Neural cell (in vitro differentiated cells): ENCODE data around the gene NUP133. TPM values are rescaled to one million over a fixed set of nuclear protein-coding genes. Genes with fewer than 3 reads are reported as not detected.
"Not testable (repeated sequence)": the region's sequence is repeated elsewhere in the genome, so short reads cannot be mapped to it uniquely, and the experiment has no call there.

Experiments
- H2AFZ ChIP-seq: fragments of 200-600, 300-800 bp; sonication (generic), shearing (Covaris generic); 2 replicates; pipeline ENCODE4 v1.6.0; 2014; ENCODE audit warnings: low read depth, mild to moderate bottlenecking, antibody characterized with exemption, low read length, moderate library complexity
- H3F3A ChIP-seq: fragments of 200-600 bp; shearing (Covaris generic); 2 replicates; pipeline ENCODE4 v1.6.1; 2016; ENCODE audit warnings: mild to moderate bottlenecking, moderate library complexity, mixed read lengths, antibody characterized with exemption, low read length; ENCODE audit not compliant: insufficient read depth, poor library complexity, severe bottlenecking
- H3K27ac ChIP-seq: fragments of 200-600, 300-800 bp; sonication (generic), shearing (Covaris generic); 2 replicates; pipeline ENCODE4 v1.5.1; 2014; ENCODE audit warnings: mild to moderate bottlenecking, low read length, moderate library complexity
- H3K27me3 ChIP-seq: fragments of 300-800, 200-600 bp; sonication (generic), shearing (Covaris generic); 2 replicates; pipeline ENCODE4 v1.6.0; 2014; ENCODE audit warnings: mild to moderate bottlenecking, low read depth, low read length, moderate library complexity; ENCODE audit not compliant: insufficient read depth
- H3K36me3 ChIP-seq: fragments of 300-800, 200-600 bp; sonication (generic), shearing (Covaris generic); 2 replicates; pipeline ENCODE4 v1.5.1; 2014; ENCODE audit warnings: mild to moderate bottlenecking, antibody characterized with exemption, low read length, moderate library complexity; ENCODE audit not compliant: insufficient read depth
- H3K4me2 ChIP-seq: fragments of 300-800, 200-600 bp; sonication (generic), shearing (Covaris generic); 2 replicates; pipeline ENCODE4 v1.6.0; 2014; ENCODE audit warnings: mild to moderate bottlenecking, low read length
- H3K4me3 ChIP-seq: fragments of 300-800, 200-600 bp; sonication (generic), shearing (Covaris generic); 2 replicates; pipeline ENCODE4 v1.5.1; 2014; ENCODE audit warnings: mild to moderate bottlenecking, low read length, moderate library complexity
- H3K79me2 ChIP-seq: fragments of 200-600 bp; shearing (Covaris generic); replicated peaks from 2 replicates; pipeline ENCODE4 v1.6.0; 2014; ENCODE audit warnings: mild to moderate bottlenecking, low read length, moderate library complexity; ENCODE audit not compliant: insufficient read depth
- H3K9ac ChIP-seq: fragments of 300-800, 200-600 bp; sonication (generic), shearing (Covaris generic); 2 replicates; pipeline ENCODE4 v1.6.1; 2016; ENCODE audit warnings: mild to moderate bottlenecking, low read length, mixed read lengths
- H3K9me2 ChIP-seq: fragments of 200-600 bp; shearing (Covaris generic); 2 replicates; pipeline ENCODE4 v1.6.1; 2016; ENCODE audit warnings: mild to moderate bottlenecking, low read length, mixed read lengths; ENCODE audit not compliant: insufficient read depth
- H3K9me3 ChIP-seq: fragments of 200-600, 300-800 bp; sonication (generic), shearing (Covaris generic); 2 replicates; pipeline ENCODE4 v1.6.1; 2016; ENCODE audit warnings: mild to moderate bottlenecking, mixed run types, low read length, moderate library complexity, mixed read lengths
- H4K20me1 ChIP-seq: fragments of 200-600 bp; shearing (Covaris generic); 2 replicates; pipeline ENCODE4 v1.6.1; 2016; ENCODE audit warnings: mild to moderate bottlenecking, mixed run types; ENCODE audit not compliant: insufficient read depth
- EP300 ChIP-seq: fragments of 450-650 bp; conservative IDR thresholded peaks from 2 replicates; pipeline ENCODE4 v1.6.1; 2014; ENCODE audit warnings: antibody characterized with exemption, mild to moderate bottlenecking, moderate library complexity; ENCODE audit not compliant: poor library complexity, severe bottlenecking
- EZH2 ChIP-seq: fragments of 200-600, 300-800 bp; shearing (Covaris generic), sonication (generic); IDR thresholded peaks from 2 replicates; pipeline ENCODE4 v1.6.1; 2014; ENCODE audit warnings: antibody characterized with exemption, low read length, borderline replicate concordance, mild to moderate bottlenecking; ENCODE audit not compliant: insufficient read depth, poor library complexity, severe bottlenecking
- MXI1 ChIP-seq: fragments of 450-650 bp; conservative IDR thresholded peaks from 2 replicates; pipeline ENCODE4 v1.6.1; 2014; ENCODE audit warnings: antibody characterized with exemption, mild to moderate bottlenecking; ENCODE audit not compliant: poor library complexity, severe bottlenecking
- POLR2AphosphoS5 ChIP-seq: IDR thresholded peaks from 2 replicates; pipeline ENCODE4 v1.6.1; 2012
- RAD21 ChIP-seq: fragments of 450-650 bp; conservative IDR thresholded peaks from 2 replicates; pipeline ENCODE4 v1.6.1; 2014; ENCODE audit warnings: antibody characterized with exemption, mild to moderate bottlenecking, moderate library complexity
- SMC3 ChIP-seq: fragments of 450-650 bp; conservative IDR thresholded peaks from 2 replicates; pipeline ENCODE4 v1.6.1; 2014; ENCODE audit warnings: antibody characterized with exemption, mild to moderate bottlenecking, moderate library complexity; ENCODE audit not compliant: poor library complexity
- TAF1 ChIP-seq: IDR thresholded peaks from 2 replicates; pipeline ENCODE4 v1.6.1; 2012; ENCODE audit warnings: low read depth
- polyA plus RNA-seq: library from polyadenylated mRNA; depleted of rRNA; stranded (reverse); fragments of >200 nt; gene quantifications from 2 replicates; pipeline ENCODE4 v1.2.3, GENCODE V29; 2014
- TF ChIP-seq, protein P1 (sequence below): fragments of 450-650 bp; IDR thresholded peaks from 2 replicates; pipeline ENCODE4 v1.5.1; 2014; ENCODE audit warnings: antibody characterized with exemption, mild to moderate bottlenecking, moderate library complexity; ENCODE audit not compliant: poor library complexity, severe bottlenecking
- TF ChIP-seq, protein P2 (sequence below): IDR thresholded peaks from 2 replicates; pipeline ENCODE4 v1.6.1; 2012; ENCODE audit warnings: borderline replicate concordance

The NUP133 gene
- polyA plus RNA-seq, 1 donor from 2014 or later: 73.4 TPM

DNA sequence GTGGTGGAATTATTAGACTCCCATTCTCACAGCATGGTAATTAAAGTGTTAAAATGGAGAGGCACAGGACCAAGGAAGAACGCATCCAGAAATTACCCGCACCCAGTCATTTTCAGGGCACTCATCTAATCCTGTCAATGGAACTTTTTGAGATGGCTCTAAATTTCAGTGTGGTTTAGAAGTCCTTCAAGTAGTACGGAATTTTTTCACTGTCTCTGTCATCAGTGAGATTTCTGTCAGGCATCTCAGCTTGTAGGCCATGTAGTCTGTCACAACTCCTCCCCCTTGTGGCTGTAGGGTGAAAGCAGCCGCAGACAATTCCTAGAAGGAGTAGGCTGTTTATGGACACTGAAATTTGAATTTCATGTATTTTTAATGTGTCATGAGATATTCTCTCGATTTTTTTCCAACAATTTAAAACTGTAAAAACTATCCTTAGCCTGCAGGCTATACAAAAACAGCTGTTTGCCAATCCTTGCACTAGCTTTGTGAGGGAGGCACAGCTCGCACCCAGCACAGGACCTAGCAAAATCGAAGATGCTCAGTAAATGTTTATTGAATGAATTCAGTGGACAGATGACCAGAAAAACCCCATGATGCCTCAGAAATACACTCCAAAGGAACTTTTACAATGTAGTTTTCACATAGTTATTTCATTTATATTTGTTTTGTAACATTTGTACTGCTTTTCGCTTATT is 6.6 kb upstream of the NUP133 start:
- Histone ChIP-seq H4K20me1 (no peaks in the 10 kb centered on the region), H2AFZ (no peak overlapping the region), H3K4me2 (no peak overlapping the region), H3K79me2 (no peaks in the 10 kb centered on the region), H3K36me3 (no peaks in the 10 kb centered on the region), H3F3A (no peaks in the 10 kb centered on the region), H3K9me2 (no peaks in the 10 kb centered on the region), H3K27ac (no peak overlapping the region), H3K9me3 (no peaks in the 10 kb centered on the region), H3K9ac (no peak overlapping the region), H3K4me3 (no peak overlapping the region), H3K27me3 (no peaks in the 10 kb centered on the region)
- TF ChIP-seq MXI1 (no peak), POLR2AphosphoS5 (peak; percentile 26), RAD21 (peak; percentile 74), EP300 (peak; percentile 55), EZH2 (no peak), SMC3 (peak; percentile 86), TAF1 (no peak)
- TF ChIP-seq, protein P1, sequence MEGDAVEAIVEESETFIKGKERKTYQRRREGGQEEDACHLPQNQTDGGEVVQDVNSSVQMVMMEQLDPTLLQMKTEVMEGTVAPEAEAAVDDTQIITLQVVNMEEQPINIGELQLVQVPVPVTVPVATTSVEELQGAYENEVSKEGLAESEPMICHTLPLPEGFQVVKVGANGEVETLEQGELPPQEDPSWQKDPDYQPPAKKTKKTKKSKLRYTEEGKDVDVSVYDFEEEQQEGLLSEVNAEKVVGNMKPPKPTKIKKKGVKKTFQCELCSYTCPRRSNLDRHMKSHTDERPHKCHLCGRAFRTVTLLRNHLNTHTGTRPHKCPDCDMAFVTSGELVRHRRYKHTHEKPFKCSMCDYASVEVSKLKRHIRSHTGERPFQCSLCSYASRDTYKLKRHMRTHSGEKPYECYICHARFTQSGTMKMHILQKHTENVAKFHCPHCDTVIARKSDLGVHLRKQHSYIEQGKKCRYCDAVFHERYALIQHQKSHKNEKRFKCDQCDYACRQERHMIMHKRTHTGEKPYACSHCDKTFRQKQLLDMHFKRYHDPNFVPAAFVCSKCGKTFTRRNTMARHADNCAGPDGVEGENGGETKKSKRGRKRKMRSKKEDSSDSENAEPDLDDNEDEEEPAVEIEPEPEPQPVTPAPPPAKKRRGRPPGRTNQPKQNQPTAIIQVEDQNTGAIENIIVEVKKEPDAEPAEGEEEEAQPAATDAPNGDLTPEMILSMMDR: peak; percentile 86
- TF ChIP-seq, protein P2, sequence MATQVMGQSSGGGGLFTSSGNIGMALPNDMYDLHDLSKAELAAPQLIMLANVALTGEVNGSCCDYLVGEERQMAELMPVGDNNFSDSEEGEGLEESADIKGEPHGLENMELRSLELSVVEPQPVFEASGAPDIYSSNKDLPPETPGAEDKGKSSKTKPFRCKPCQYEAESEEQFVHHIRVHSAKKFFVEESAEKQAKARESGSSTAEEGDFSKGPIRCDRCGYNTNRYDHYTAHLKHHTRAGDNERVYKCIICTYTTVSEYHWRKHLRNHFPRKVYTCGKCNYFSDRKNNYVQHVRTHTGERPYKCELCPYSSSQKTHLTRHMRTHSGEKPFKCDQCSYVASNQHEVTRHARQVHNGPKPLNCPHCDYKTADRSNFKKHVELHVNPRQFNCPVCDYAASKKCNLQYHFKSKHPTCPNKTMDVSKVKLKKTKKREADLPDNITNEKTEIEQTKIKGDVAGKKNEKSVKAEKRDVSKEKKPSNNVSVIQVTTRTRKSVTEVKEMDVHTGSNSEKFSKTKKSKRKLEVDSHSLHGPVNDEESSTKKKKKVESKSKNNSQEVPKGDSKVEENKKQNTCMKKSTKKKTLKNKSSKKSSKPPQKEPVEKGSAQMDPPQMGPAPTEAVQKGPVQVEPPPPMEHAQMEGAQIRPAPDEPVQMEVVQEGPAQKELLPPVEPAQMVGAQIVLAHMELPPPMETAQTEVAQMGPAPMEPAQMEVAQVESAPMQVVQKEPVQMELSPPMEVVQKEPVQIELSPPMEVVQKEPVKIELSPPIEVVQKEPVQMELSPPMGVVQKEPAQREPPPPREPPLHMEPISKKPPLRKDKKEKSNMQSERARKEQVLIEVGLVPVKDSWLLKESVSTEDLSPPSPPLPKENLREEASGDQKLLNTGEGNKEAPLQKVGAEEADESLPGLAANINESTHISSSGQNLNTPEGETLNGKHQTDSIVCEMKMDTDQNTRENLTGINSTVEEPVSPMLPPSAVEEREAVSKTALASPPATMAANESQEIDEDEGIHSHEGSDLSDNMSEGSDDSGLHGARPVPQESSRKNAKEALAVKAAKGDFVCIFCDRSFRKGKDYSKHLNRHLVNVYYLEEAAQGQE: no peak

DNA sequence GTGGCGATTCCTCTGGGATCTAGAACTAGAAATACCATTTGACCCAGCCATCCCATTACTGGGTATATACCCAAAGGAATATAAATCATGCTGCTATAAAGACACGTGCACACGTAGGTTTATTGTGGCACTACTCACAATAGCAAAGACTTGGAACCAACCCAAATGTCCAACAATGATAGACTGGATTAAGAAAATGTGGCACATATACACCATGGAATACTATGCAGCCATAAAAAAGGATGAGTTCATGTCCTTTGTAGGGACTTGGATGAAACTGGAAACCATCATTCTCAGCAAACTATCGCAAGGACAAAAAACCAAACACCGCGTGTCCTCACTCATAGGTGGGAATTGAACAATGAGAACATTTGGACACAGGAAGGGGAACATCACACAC is 3.5 kb upstream of the NUP133 start:
- not testable (repeated sequence) for H3K9me3 ChIP-seq, H3K4me2 ChIP-seq, H4K20me1 ChIP-seq, H3F3A ChIP-seq, H3K27ac ChIP-seq, H3K36me3 ChIP-seq, H3K9ac ChIP-seq, H3K79me2 ChIP-seq, H3K9me2 ChIP-seq, H3K27me3 ChIP-seq, H3K4me3 ChIP-seq, H2AFZ ChIP-seq

DNA sequence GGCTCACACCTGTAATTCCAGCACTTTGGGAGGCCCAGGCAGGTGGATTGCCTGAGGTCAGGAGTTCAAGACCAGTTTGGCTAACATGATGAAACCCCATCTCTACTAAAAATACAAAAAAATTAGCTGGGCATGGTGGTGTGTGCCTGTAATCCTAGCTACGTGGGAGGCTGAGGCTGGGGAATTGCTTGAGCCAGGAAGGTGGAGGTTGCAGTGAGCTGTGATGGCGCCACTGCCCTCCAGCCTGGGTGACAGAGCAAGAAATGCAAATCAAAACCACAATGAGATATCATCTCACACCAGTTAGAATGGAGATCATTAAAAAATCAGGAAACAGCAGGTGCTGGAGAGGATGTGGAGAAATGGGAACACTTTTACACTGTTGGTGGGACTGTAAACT is 3.1 kb upstream of the NUP133 start:
- not testable (repeated sequence) for H3K27me3 ChIP-seq, H3F3A ChIP-seq, H3K9me2 ChIP-seq

More for the DNA sequence above, 3.1 kb upstream of the NUP133 start:
- H3K27ac ChIP-seq, H3K4me2 ChIP-seq, H3K36me3 ChIP-seq, H4K20me1 ChIP-seq, H3K4me3 ChIP-seq, H3K9me3 ChIP-seq, H3K9ac ChIP-seq, H2AFZ ChIP-seq: not testable (repeated sequence)
- H3K79me2 ChIP-seq: peaks cover 14% of the 10 kb centered on the region
